ENCODE measurements around the gene CACNA1H.

The CACNA1H gene

GRCh38 chr16:1152651-1153259 lies at the start of gene CACNA1H:
TSS of gene CACNA1H (plus strand) at chr16:1153106. CDS start at chr16:1153738, 632 bp downstream.
- Histone ChIP-seq H3K36me3 (ENCODE audit: low read length) (no peaks in the 10 kb centered on the region), H3K4me2 (ENCODE audit: low read depth, low read length, poor library complexity, severe bottlenecking) (no peak within 1 kb of the TSS), H3K4me3 (ENCODE audit: insufficient read depth, low read length, poor library complexity, severe bottlenecking) (no peak within 1 kb of the TSS), H3K79me2 (ENCODE audit: insufficient read depth, low read length) (no peaks in the 10 kb centered on the region), H4K20me1 (ENCODE audit: low read depth, low read length) (no peaks in the 10 kb centered on the region), H3K9me3 (ENCODE audit: insufficient read depth, low read length) (no peaks in the 10 kb centered on the region), H3K9me2 (replicated peaks; ENCODE audit: insufficient read depth, low read length) (no peaks in the 10 kb centered on the region), H2AFZ (ENCODE audit: low read depth, low read length, severe bottlenecking) (no peak within 1 kb of the TSS), H3K27ac (ENCODE audit: low read depth, low read length) (no peak within 1 kb of the TSS), H3K9ac (ENCODE audit: low read length) (no peak within 1 kb of the TSS), H3F3A (ENCODE audit: insufficient read depth) (no peaks in the 10 kb centered on the region), H3K27me3 (ENCODE audit: low read length) (no peaks in the 10 kb centered on the region)
- TF ChIP-seq, protein P1, sequence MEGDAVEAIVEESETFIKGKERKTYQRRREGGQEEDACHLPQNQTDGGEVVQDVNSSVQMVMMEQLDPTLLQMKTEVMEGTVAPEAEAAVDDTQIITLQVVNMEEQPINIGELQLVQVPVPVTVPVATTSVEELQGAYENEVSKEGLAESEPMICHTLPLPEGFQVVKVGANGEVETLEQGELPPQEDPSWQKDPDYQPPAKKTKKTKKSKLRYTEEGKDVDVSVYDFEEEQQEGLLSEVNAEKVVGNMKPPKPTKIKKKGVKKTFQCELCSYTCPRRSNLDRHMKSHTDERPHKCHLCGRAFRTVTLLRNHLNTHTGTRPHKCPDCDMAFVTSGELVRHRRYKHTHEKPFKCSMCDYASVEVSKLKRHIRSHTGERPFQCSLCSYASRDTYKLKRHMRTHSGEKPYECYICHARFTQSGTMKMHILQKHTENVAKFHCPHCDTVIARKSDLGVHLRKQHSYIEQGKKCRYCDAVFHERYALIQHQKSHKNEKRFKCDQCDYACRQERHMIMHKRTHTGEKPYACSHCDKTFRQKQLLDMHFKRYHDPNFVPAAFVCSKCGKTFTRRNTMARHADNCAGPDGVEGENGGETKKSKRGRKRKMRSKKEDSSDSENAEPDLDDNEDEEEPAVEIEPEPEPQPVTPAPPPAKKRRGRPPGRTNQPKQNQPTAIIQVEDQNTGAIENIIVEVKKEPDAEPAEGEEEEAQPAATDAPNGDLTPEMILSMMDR (IDR thresholded peaks at IDR 0.05; ENCODE audit: insufficient read depth, low read length, poor library complexity, severe bottlenecking), result no peak
- TF ChIP-seq EZH2phosphoT487 (conservative IDR thresholded peaks at IDR 0.05; ENCODE audit: low read length), result no peak

DNA sequence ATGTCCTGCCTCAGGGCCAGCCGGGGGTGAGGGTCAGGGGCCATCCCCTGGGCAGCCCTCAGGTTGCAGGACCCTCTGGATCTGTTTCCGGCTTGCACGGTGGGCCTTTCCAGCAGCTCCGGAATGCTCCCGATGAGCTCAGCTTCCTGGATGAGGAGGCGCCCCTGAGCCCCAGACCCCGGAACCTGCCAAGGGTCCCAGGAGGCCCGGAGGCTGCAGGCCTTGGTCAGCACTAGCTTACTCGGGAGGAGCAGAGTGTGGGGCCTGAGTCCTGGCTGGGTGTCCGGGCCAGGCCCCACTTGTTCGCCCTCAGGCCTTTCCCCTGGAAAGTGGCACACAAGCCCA lies 49.3 kb upstream of the CACNA1H start:
- H3K9ac ChIP-seq (ENCODE audit: low read length), result no peak overlapping the region
- no peaks in the 10 kb centered on the region for H4K20me1 ChIP-seq (ENCODE audit: low read depth, low read length)

DNA sequence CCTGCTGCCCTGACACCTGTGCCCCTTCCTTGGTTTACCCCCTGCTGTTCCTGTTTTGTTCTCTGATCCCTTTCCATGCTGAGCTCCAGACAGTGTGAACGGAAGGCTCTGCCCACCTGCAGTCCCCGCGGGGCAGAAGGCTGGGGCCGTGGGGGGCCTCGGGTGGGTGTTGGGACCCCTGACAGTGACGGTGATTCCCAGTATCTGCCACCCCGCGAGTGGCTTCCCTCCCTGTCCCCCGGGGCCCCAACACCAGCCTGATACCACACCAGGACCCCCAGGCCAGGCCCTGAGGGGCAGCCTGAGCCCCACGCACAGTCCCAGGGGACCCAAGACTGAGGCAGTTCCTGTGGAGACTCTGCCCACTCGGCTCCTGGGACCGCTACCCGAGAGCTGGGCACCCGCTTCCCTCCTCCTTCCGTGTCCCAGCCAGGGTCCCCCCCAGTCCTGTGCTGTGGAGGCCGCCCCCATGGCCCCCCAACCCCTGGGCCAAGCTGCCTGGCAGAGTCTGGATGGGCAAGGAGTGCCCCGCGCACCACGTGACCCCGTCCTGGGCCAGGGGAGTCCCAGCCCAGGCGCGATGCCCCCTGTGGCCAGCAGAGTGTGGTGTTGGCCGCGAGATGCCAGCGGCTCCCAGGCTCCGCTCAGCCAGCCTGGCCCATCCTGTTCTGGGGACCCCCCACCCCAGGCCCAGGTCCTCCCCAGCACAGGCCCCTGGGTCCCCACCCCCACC lies 46.9 kb upstream of the CACNA1H start:
- no peaks in the 10 kb centered on the region for H4K20me1 ChIP-seq (ENCODE audit: low read depth, low read length)
- no peaks in the 10 kb centered on the region for H3K27me3 ChIP-seq (ENCODE audit: low read length)
- H3K9me2 ChIP-seq (replicated peaks; ENCODE audit: insufficient read depth, low read length), result no peaks in the 10 kb centered on the region
- no peaks in the 10 kb centered on the region for H3K79me2 ChIP-seq (ENCODE audit: insufficient read depth, low read length)
- TF ChIP-seq EZH2phosphoT487 (conservative IDR thresholded peaks at IDR 0.05; ENCODE audit: low read length), result no peak
- TF ChIP-seq, protein P1 (IDR thresholded peaks at IDR 0.05; ENCODE audit: insufficient read depth, low read length, poor library complexity, severe bottlenecking), result peak; percentile 20
- no peaks in the 10 kb centered on the region for H3F3A ChIP-seq (ENCODE audit: insufficient read depth)
- H3K9ac ChIP-seq (ENCODE audit: low read length), result no peak overlapping the region
- H3K4me3 ChIP-seq (ENCODE audit: insufficient read depth, low read length, poor library complexity, severe bottlenecking), result no peak overlapping the region
- no peaks in the 10 kb centered on the region for H3K9me3 ChIP-seq (ENCODE audit: insufficient read depth, low read length)
- no peaks in the 10 kb centered on the region for H3K36me3 ChIP-seq (ENCODE audit: low read length)
- no peak overlapping the region for H3K27ac ChIP-seq (ENCODE audit: low read depth, low read length)
- H3K4me2 ChIP-seq (ENCODE audit: low read depth, low read length, poor library complexity, severe bottlenecking), result no peak overlapping the region
- H2AFZ ChIP-seq (ENCODE audit: low read depth, low read length, severe bottlenecking), result no peak overlapping the region

More for the DNA sequence above, 49.3 kb upstream of the CACNA1H start:
- TF ChIP-seq EZH2phosphoT487 (conservative IDR thresholded peaks at IDR 0.05; ENCODE audit: low read length), result no peak
- TF ChIP-seq, protein P1 (IDR thresholded peaks at IDR 0.05; ENCODE audit: insufficient read depth, low read length, poor library complexity, severe bottlenecking), result no peak
- Histone ChIP-seq H3K9me2 (replicated peaks; ENCODE audit: insufficient read depth, low read length) (no peaks in the 10 kb centered on the region), H3K27me3 (ENCODE audit: low read length) (no peaks in the 10 kb centered on the region), H2AFZ (ENCODE audit: low read depth, low read length, severe bottlenecking) (no peak overlapping the region), H3K4me2 (ENCODE audit: low read depth, low read length, poor library complexity, severe bottlenecking) (no peak overlapping the region), H3K27ac (ENCODE audit: low read depth, low read length) (no peak overlapping the region), H3F3A (ENCODE audit: insufficient read depth) (no peaks in the 10 kb centered on the region), H3K36me3 (ENCODE audit: low read length) (no peaks in the 10 kb centered on the region), H3K4me3 (ENCODE audit: insufficient read depth, low read length, poor library complexity, severe bottlenecking) (no peak overlapping the region), H3K79me2 (ENCODE audit: insufficient read depth, low read length) (no peaks in the 10 kb centered on the region), H3K9me3 (ENCODE audit: insufficient read depth, low read length) (no peaks in the 10 kb centered on the region)

All from SU-DHL-6 (cell line).